Effector memory CD8-positive, alpha-beta T cell (primary cell): ENCODE results near the gene LNPK.
"Not testable (repeated sequence)": the region's sequence is repeated elsewhere in the genome, so short reads cannot be mapped to it uniquely, and the experiment has no call there.

ENCODE experiments used
- ATAC-seq: fragments of 150-1000 bp; cut with Tn5 transposase; replicated peaks from 2 replicates; pipeline ENCODE4 v1.10.0; 2021; ENCODE audit warnings: mild to moderate bottlenecking, moderate library complexity
- DNase-seq, 3 experiments: peaks; one replicate each; pipeline ENCODE4 v3.0.0; 2021
- H3K27ac Mint-ChIP-seq, 2 donors: one replicate each; pipeline ENCODE4 v1.8.0; 2022; ENCODE audit warnings: mild to moderate bottlenecking in 2 of 2, mixed read lengths in 2 of 2, moderate library complexity in 2 of 2
- H3K27me3 Mint-ChIP-seq, 2 donors: one replicate each; pipeline ENCODE4 v1.8.0; 2022; ENCODE audit warnings: mixed read lengths in 2 of 2
- H3K36me3 Mint-ChIP-seq: one replicate; pipeline ENCODE4 v1.8.0; 2022; ENCODE audit warnings: mild to moderate bottlenecking, moderate library complexity, mixed read lengths; ENCODE audit not compliant: insufficient read depth
- H3K4me1 Mint-ChIP-seq, 2 donors: one replicate each; pipeline ENCODE4 v1.8.0; 2022; ENCODE audit warnings: low read depth in 2 of 2, mixed read lengths in 2 of 2
- H3K4me3 Mint-ChIP-seq, 2 donors: one replicate each; pipeline ENCODE4 v1.8.0; 2022; ENCODE audit warnings: mild to moderate bottlenecking in 2 of 2, mixed read lengths in 2 of 2, moderate library complexity in 2 of 2
- H3K9me3 Mint-ChIP-seq, 2 donors: one replicate each; pipeline ENCODE4 v1.8.0; 2022; ENCODE audit warnings: mixed read lengths in 2 of 2

LNPK gene

GRCh38 chr2:176002688-176003210, 682 bp upstream of the LNPK start:
- peak overlapping the region; percentile 93 to 96 for H3K4me3 Mint-ChIP-seq
- ATAC-seq (no peak), DNase-seq (no peak)
- H3K9me3 Mint-ChIP-seq = no peaks in the 10 kb centered on the region
- H3K36me3 Mint-ChIP-seq = peaks cover 11% of the 10 kb centered on the region
- no peaks in the 10 kb centered on the region for H3K27me3 Mint-ChIP-seq
- peak overlapping the region; percentile 98 to 99 for H3K27ac Mint-ChIP-seq
- H3K4me1 Mint-ChIP-seq = peaks cover 18% of the 10 kb centered on the region in 2 donors

GRCh38 chr2:176001281-176001915, 669 bp downstream of the LNPK start:
- no peaks in the 10 kb centered on the region for H3K27me3 Mint-ChIP-seq
- H3K27ac Mint-ChIP-seq = peak overlapping the region; percentile 98 to 99
- peaks cover 18% of the 10 kb centered on the region in 2 donors for H3K4me1 Mint-ChIP-seq
- DNase-seq (peak; percentile 7 to 19 (median 12)), ATAC-seq (peak; percentile 24)
- H3K4me3 Mint-ChIP-seq = peak overlapping the region; percentile 93 to 96
- H3K36me3 Mint-ChIP-seq = peaks cover 11% of the 10 kb centered on the region
- H3K9me3 Mint-ChIP-seq = no peaks in the 10 kb centered on the region

GRCh38 chr2:175999283-175999819, 2.7 kb downstream of the LNPK start:
- H3K36me3 Mint-ChIP-seq = peaks cover 11% of the 10 kb centered on the region
- H3K4me3 Mint-ChIP-seq = no peak overlapping the region
- no peaks in the 10 kb centered on the region for H3K9me3 Mint-ChIP-seq
- H3K27me3 Mint-ChIP-seq = no peaks in the 10 kb centered on the region
- ATAC-seq (no peak), DNase-seq (no peak)
- peaks cover 18% of the 10 kb centered on the region in 2 donors for H3K4me1 Mint-ChIP-seq
- no peak overlapping the region for H3K27ac Mint-ChIP-seq

- Mint-ChIP-seq H3K36me3 (peaks cover 8% of the 10 kb centered on the region), H3K4me3 (no peak overlapping the region), H3K9me3 (no peaks in the 10 kb centered on the region), H3K27me3 (no peaks in the 10 kb centered on the region), H3K4me1 (no peaks in the 10 kb centered on the region), H3K27ac (no peak overlapping the region)
- ATAC-seq = no peak
- no peak for DNase-seq
Observed at GRCh38 chr2:175990099-175990498, 12.0 kb downstream of the LNPK start.

- H3K9me3 Mint-ChIP-seq, H3K27me3 Mint-ChIP-seq, H3K4me3 Mint-ChIP-seq, H3K27ac Mint-ChIP-seq, H3K4me1 Mint-ChIP-seq, DNase-seq, ATAC-seq, H3K36me3 Mint-ChIP-seq: not testable (repeated sequence)
Observed at GRCh38 chr2:175987126-175987525, 14.9 kb downstream of the LNPK start.

- H3K27me3 Mint-ChIP-seq = no peaks in the 10 kb centered on the region
- H3K9me3 Mint-ChIP-seq = no peaks in the 10 kb centered on the region
- no peak overlapping the region for H3K4me3 Mint-ChIP-seq
- ATAC-seq = no peak
- no peak for DNase-seq
- peaks cover 0 to 4% of the 10 kb centered on the region in 2 donors for H3K4me1 Mint-ChIP-seq
- no peak overlapping the region for H3K27ac Mint-ChIP-seq
- H3K36me3 Mint-ChIP-seq = peaks cover 8% of the 10 kb centered on the region
Observed at GRCh38 chr2:175984846-175985245, 17.2 kb downstream of the LNPK start.

- no peak overlapping the region for H3K27ac Mint-ChIP-seq
- no peaks in the 10 kb centered on the region for H3K27me3 Mint-ChIP-seq
- ATAC-seq = no peak
- H3K9me3 Mint-ChIP-seq = no peaks in the 10 kb centered on the region
- DNase-seq = no peak
- H3K4me3 Mint-ChIP-seq = no peak overlapping the region
- peaks cover 0 to 11% of the 10 kb centered on the region in 2 donors for H3K4me1 Mint-ChIP-seq
- peaks cover 11% of the 10 kb centered on the region for H3K36me3 Mint-ChIP-seq
Observed at GRCh38 chr2:175981551-175981950, 20.5 kb downstream of the LNPK start.

GRCh38 chr2:175976391-175977157, 25.5 kb downstream of the LNPK start:
- Mint-ChIP-seq H3K27ac (peak overlapping the region in 1 of 2 donors; percentile 14), H3K9me3 (no peaks in the 10 kb centered on the region), H3K4me3 (no peak overlapping the region), H3K36me3 (peaks cover 21% of the 10 kb centered on the region), H3K4me1 (peaks cover 0 to 11% of the 10 kb centered on the region in 2 donors), H3K27me3 (no peaks in the 10 kb centered on the region)
- ATAC-seq (no peak), DNase-seq (no peak)

- no peak for ATAC-seq
- Mint-ChIP-seq H3K36me3 (peaks cover 16% of the 10 kb centered on the region), H3K27ac (no peak overlapping the region)
Observed at GRCh38 chr2:175973373-175973772, 28.7 kb downstream of the LNPK start.

GRCh38 chr2:175966839-175967238, 35.2 kb downstream of the LNPK start:
- DNase-seq (no peak), ATAC-seq (no peak)
- Mint-ChIP-seq H3K9me3 (no peaks in the 10 kb centered on the region), H3K4me3 (no peak overlapping the region), H3K36me3 (peaks cover 8% of the 10 kb centered on the region), H3K4me1 (peaks cover 4 to 6% of the 10 kb centered on the region in 2 donors), H3K27ac (no peak overlapping the region), H3K27me3 (no peaks in the 10 kb centered on the region)

More at GRCh38 chr2:175973373-175973772, 28.7 kb downstream of the LNPK start:
- no peaks in the 10 kb centered on the region for H3K9me3 Mint-ChIP-seq
- peaks cover 4 to 10% of the 10 kb centered on the region in 2 donors for H3K4me1 Mint-ChIP-seq
- H3K4me3 Mint-ChIP-seq = no peak overlapping the region
- no peaks in the 10 kb centered on the region for H3K27me3 Mint-ChIP-seq
- DNase-seq = no peak

GRCh38 chr2:175965773-175966172, 36.3 kb downstream of the LNPK start:
- H3K27ac Mint-ChIP-seq = no peak overlapping the region
- no peak for ATAC-seq

GRCh38 chr2:175964195-175964594, 37.9 kb downstream of the LNPK start:
- H3K4me1 Mint-ChIP-seq = peaks cover 0 to 21% of the 10 kb centered on the region in 2 donors
- peaks cover 8% of the 10 kb centered on the region for H3K36me3 Mint-ChIP-seq
- DNase-seq = no peak
- no peaks in the 10 kb centered on the region for H3K27me3 Mint-ChIP-seq
- H3K27ac Mint-ChIP-seq = no peak overlapping the region
- H3K4me3 Mint-ChIP-seq = no peak overlapping the region
- no peak for ATAC-seq
- H3K9me3 Mint-ChIP-seq = no peaks in the 10 kb centered on the region

More at GRCh38 chr2:175965773-175966172, 36.3 kb downstream of the LNPK start:
- Mint-ChIP-seq H3K4me3 (no peak overlapping the region), H3K9me3 (no peaks in the 10 kb centered on the region), H3K27me3 (no peaks in the 10 kb centered on the region), H3K36me3 (peaks cover 8% of the 10 kb centered on the region), H3K4me1 (peaks cover 4 to 13% of the 10 kb centered on the region in 2 donors)
- DNase-seq = no peak

- not testable (repeated sequence) for H3K9me3 Mint-ChIP-seq, H3K4me3 Mint-ChIP-seq, H3K27me3 Mint-ChIP-seq, DNase-seq, ATAC-seq, H3K27ac Mint-ChIP-seq
- Mint-ChIP-seq H3K4me1 (peaks cover 5 to 24% of the 10 kb centered on the region in 2 donors), H3K36me3 (peaks cover 16% of the 10 kb centered on the region)
Observed at GRCh38 chr2:175963171-175963570, 38.9 kb downstream of the LNPK start.
